Vagina (tissue), 2 donors: ENCODE measurements around the gene TTC9C.

Experiments used
- CTCF ChIP-seq, 3 experiments: fragments of 450-650 bp in 2 of 3; fragments of 200-600 bp in 1 of 3; sonication (generic) in 1 of 3; IDR thresholded peaks; one replicate each; pipeline ENCODE4 v1.5.1; 2017 to 2019; ENCODE audit warnings: antibody characterized with exemption in 3 of 3, mild to moderate bottlenecking in 2 of 3, moderate library complexity in 2 of 3
- POLR2AphosphoS5 ChIP-seq, 2 donors: sonication (generic); formaldehyde crosslinking; IDR thresholded peaks; one replicate each; pipeline ENCODE4 v1.9.0; 2017; ENCODE audit warnings: antibody characterized with exemption in 2 of 2, mild to moderate bottlenecking in 2 of 2, low read depth in 1 of 2; ENCODE audit not compliant: insufficient read depth in 1 of 2

DNA sequence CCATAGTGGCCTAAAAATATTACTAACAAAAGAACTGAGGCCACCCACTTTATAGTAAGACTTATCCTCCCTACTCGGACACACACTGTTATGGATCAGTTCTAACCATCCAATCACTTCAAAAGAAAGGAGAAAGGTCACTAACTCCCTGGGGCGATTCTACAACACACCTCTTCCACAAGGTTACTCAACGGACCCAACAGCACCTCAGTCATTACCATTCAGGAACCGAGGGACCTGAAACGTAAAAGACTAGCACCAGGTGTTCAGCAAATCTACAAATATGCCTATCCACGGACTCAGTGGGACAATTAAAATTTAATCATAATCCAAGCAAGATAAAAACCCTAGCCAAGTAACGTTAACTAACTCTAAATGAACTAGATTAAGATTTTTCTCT is 2.6 kb upstream of the TTC9C start:
- TF ChIP-seq POLR2AphosphoS5 (IDR thresholded peaks at IDR 0.05; ENCODE audit: insufficient read depth in 1 of 2, low read depth in 1 of 2), result no peak
- no peak for TF ChIP-seq CTCF (IDR thresholded peaks at IDR 0.05)
